ENCODE measurements around the gene PRDX5. TPM values are rescaled to one million over a fixed set of nuclear protein-coding genes. Genes with fewer than 3 reads are reported as not detected.

PRDX5 gene
- total RNA-seq, 1 experiment from 2014 or later: 255 TPM

DNA sequence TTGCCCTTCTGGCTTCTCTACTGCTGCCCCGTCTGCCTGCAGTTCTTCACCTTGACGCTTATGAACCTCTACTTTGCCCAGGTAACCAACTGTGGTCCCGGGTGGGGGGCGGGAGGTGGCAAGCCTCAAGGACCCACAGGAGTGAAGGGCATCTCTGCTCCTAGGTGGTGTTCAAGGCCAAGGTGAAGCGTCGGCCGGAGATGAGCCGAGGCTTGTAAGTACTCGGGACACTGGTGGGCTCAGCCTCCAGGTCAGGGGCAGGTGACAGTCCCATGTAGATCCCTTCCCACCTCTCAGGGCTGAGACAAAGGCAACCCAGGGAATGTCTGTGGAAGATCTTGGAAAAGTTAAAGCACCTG, 31.1 kb upstream of the PRDX5 start (continued):
- TF ChIP-seq, protein P1, sequence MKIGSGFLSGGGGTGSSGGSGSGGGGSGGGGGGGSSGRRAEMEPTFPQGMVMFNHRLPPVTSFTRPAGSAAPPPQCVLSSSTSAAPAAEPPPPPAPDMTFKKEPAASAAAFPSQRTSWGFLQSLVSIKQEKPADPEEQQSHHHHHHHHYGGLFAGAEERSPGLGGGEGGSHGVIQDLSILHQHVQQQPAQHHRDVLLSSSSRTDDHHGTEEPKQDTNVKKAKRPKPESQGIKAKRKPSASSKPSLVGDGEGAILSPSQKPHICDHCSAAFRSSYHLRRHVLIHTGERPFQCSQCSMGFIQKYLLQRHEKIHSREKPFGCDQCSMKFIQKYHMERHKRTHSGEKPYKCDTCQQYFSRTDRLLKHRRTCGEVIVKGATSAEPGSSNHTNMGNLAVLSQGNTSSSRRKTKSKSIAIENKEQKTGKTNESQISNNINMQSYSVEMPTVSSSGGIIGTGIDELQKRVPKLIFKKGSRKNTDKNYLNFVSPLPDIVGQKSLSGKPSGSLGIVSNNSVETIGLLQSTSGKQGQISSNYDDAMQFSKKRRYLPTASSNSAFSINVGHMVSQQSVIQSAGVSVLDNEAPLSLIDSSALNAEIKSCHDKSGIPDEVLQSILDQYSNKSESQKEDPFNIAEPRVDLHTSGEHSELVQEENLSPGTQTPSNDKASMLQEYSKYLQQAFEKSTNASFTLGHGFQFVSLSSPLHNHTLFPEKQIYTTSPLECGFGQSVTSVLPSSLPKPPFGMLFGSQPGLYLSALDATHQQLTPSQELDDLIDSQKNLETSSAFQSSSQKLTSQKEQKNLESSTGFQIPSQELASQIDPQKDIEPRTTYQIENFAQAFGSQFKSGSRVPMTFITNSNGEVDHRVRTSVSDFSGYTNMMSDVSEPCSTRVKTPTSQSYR (CRISPR knock-in tag; IDR thresholded peaks at IDR 0.05): no peak

- ATAC-seq: no peak
- Mint-ChIP-seq H3K36me3 (peaks cover 3% of the 10 kb centered on the region; the same call in 1 of the 2 replicates), H3K4me1 (peaks cover 12% of the 10 kb centered on the region), H3K27ac (no peak overlapping the region), H3K4me3 (no peak overlapping the region), H3K9me3 (no peaks in the 10 kb centered on the region), H3K27me3 (ENCODE audit: low read depth) (peaks cover 36% of the 10 kb centered on the region)
- TF ChIP-seq JUN (CRISPR knock-in tag; IDR thresholded peaks at IDR 0.05) (0 out of 2 replicates have a peak, but pooled peaks have one; percentile 18), ZNF512 (CRISPR knock-in tag; IDR thresholded peaks at IDR 0.05; ENCODE audit: borderline replicate concordance) (no peak), NFYB (CRISPR knock-in tag; conservative IDR thresholded peaks at IDR 0.05; ENCODE audit: low read depth) (no peak)
- no peak for DNase-seq (ENCODE audit: low spot score)
- CTCF ChIA-PET: interaction anchor here (12.5 kb wide), 1 partner anchor 15 kb away, joined by 151 read pairs; the partner anchor contains the start of gene ESRRA
- POLR2A ChIA-PET: no interaction called here
These were observed 30.1 kb upstream of the PRDX5 start for GRCh38 chr11:64287676-64288352.

- Mint-ChIP-seq H3K4me1 (peaks cover 12% of the 10 kb centered on the region), H3K9me3 (no peaks in the 10 kb centered on the region), H3K4me3 (no peak overlapping the region), H3K27ac (no peak overlapping the region), H3K36me3 (no peaks in the 10 kb centered on the region), H3K27me3 (ENCODE audit: low read depth) (peaks cover 42% of the 10 kb centered on the region)
- no peak for ATAC-seq
- DNase-seq (ENCODE audit: low spot score): no peak
- CTCF ChIA-PET: interaction anchor here (0.6 to 12.5 kb wide), 2 partner anchors 15 to 335 kb away, joined by 3 to 151 read pairs; partner anchors contain the start of gene ESRRA
- POLR2A ChIA-PET: no interaction called here
- TF ChIP-seq ESRRA (CRISPR knock-in tag; IDR thresholded peaks at IDR 0.05; ENCODE audit: borderline replicate concordance): no peak
- TF ChIP-seq, protein P2, sequence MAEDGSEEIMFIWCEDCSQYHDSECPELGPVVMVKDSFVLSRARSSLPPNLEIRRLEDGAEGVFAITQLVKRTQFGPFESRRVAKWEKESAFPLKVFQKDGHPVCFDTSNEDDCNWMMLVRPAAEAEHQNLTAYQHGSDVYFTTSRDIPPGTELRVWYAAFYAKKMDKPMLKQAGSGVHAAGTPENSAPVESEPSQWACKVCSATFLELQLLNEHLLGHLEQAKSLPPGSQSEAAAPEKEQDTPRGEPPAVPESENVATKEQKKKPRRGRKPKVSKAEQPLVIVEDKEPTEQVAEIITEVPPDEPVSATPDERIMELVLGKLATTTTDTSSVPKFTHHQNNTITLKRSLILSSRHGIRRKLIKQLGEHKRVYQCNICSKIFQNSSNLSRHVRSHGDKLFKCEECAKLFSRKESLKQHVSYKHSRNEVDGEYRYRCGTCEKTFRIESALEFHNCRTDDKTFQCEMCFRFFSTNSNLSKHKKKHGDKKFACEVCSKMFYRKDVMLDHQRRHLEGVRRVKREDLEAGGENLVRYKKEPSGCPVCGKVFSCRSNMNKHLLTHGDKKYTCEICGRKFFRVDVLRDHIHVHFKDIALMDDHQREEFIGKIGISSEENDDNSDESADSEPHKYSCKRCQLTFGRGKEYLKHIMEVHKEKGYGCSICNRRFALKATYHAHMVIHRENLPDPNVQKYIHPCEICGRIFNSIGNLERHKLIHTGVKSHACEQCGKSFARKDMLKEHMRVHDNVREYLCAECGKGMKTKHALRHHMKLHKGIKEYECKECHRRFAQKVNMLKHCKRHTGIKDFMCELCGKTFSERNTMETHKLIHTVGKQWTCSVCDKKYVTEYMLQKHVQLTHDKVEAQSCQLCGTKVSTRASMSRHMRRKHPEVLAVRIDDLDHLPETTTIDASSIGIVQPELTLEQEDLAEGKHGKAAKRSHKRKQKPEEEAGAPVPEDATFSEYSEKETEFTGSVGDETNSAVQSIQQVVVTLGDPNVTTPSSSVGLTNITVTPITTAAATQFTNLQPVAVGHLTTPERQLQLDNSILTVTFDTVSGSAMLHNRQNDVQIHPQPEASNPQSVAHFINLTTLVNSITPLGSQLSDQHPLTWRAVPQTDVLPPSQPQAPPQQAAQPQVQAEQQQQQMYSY (CRISPR knock-in tag; IDR thresholded peaks at IDR 0.05): peak; percentile 18; the same call in 1 of the 2 replicates
These were observed 29.6 kb upstream of the PRDX5 start for GRCh38 chr11:64288353-64288750.

GRCh38 chr11:64289002-64289564, 28.8 kb upstream of the PRDX5 start:
- Mint-ChIP-seq H3K9me3 (no peaks in the 10 kb centered on the region), H3K36me3 (no peaks in the 10 kb centered on the region), H3K4me1 (peaks cover 12% of the 10 kb centered on the region), H3K27ac (no peak overlapping the region), H3K4me3 (no peak overlapping the region), H3K27me3 (ENCODE audit: low read depth) (peaks cover 49% of the 10 kb centered on the region)
- no peak for TF ChIP-seq JAZF1 (CRISPR knock-in tag; IDR thresholded peaks at IDR 0.05)
- CTCF ChIA-PET: interaction anchor here (0.6 to 12.5 kb wide), 5 partner anchors 14 to 334 kb away, joined by 3 to 151 read pairs (median 3); partner anchors contain the start of genes ESRRA and PLCB3
- ATAC-seq (no peak), DNase-seq (ENCODE audit: low spot score) (no peak)
- POLR2A ChIA-PET: interaction anchor here (0.8 kb wide), 1 partner anchor 72 kb away, joined by 3 read pairs; no protein-coding TSS in a partner anchor
